Stimulated activated CD8-positive, alpha-beta memory T cell treated with anti-CD3 and anti-CD28 coated beads, Interleukin-4, amount 100 ng/mL, for 1 hour (primary cell): Measurements from ENCODE around the gene LITAFD.
"Not testable (repeated sequence)": the region's sequence is repeated elsewhere in the genome, so short reads cannot be mapped to it uniquely, and the experiment has no call there.

Experiments
- DNase-seq, 2 donors: peaks; one replicate each; pipeline ENCODE4 v3.0.0-alpha.2; 2020; ENCODE audit warnings: low read depth in 2 of 2, low spot score in 1 of 2

Gene LITAFD

GRCh38 chr16:8855972-8856371, 26.2 kb upstream of the LITAFD start:
- no peak for DNase-seq

- no peak for DNase-seq
These were observed 22.9 kb upstream of the LITAFD start for GRCh38 chr16:8858994-8859912.

GRCh38 chr16:8859913-8860881, 22.0 kb upstream of the LITAFD start:
- DNase-seq: no peak

- DNase-seq: no peak
These were observed 20.4 kb upstream of the LITAFD start for GRCh38 chr16:8861563-8862308.

DNA sequence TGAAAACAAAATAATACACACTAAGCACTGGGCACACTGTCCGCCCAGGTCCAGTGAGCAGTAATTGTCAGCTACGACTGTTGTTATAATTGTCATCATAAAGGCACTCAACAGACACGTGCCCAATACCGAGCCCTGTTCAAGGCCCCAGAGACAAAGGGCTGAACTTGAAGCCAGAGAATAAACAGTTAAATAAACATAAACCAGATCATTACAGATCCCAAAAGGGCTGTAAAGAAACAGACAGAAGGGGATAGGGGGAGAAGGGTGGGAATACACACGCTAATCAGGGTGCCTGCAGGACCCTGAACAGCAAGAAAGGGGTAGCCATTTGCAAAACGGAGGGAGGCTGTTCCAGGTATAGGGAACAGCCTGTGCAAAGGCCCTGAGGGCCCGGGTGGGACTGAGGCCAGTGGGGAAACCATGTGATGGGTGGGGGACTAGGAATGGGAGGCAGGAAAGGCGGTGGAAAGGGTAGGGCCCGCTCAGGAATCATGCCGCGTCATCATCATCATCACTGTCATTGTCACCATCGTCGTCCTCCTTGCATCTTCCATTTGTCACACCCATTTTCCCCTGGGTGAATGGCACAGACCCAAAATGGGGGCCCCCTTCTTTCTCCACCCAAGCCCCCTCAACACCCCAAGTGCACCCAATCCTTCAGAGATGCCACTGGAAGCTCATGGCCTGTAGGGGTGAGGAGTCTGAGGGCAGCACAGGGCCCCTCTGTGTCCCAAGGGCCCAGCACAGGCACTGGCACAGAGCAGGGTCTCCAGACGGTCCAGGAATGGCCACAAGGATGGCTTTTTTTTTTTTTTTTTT, 19.6 kb upstream of the LITAFD start:
- no peak for DNase-seq

- no peak for DNase-seq
These were observed 18.3 kb upstream of the LITAFD start for GRCh38 chr16:8863594-8864424.

DNA sequence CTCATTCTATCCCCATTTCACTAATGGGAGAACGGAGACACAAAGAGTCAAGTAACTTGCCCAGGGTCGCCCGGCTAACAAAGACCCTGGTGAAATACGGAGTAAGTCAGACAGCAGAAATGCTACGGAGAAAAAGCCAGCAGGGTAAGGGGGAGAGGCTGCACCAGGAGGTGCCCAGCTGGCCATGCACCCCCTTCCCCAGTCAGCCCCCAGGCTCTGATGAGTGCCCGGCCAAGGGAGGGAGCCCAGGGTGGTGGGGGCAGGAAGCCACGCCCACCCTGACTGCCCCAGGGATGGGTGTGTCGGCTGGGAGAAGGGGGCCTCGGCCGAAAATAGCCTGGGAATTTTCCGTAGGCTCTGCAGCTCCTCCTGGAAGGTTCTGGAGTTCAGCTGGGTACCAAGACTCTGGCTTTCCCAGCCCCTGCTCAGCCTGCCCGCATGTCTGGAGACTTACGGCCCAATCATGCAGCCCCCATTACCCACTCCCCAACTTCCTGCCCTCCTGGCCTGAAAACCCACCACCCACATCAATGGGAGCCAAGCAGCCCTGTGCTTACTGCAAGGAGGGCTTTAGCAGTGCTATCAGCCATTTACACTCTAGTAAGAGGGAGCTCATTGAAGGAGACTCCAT, 17.6 kb upstream of the LITAFD start:
- no peak for DNase-seq

- no peak for DNase-seq
These were observed 16.8 kb upstream of the LITAFD start for GRCh38 chr16:8865145-8865882.

GRCh38 chr16:8866118-8866883, 15.8 kb upstream of the LITAFD start:
- DNase-seq: no peak

DNA sequence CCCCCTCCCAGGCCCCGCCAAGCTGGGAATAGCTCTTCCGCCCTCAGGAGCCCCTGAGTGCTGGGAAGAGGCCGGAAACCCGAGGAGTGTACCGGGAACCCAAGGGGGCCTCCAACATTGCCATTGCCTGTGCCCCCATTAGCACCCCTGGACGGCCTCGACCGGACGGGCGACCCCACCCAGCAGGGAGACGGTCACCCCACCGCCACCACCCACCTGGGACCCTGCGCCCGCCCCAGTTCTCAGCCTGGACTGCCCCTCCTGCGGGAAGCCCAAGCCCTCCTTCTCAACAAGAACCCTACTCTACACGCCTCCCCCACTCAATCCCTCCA, 15.3 kb upstream of the LITAFD start:
- DNase-seq: no peak

DNA sequence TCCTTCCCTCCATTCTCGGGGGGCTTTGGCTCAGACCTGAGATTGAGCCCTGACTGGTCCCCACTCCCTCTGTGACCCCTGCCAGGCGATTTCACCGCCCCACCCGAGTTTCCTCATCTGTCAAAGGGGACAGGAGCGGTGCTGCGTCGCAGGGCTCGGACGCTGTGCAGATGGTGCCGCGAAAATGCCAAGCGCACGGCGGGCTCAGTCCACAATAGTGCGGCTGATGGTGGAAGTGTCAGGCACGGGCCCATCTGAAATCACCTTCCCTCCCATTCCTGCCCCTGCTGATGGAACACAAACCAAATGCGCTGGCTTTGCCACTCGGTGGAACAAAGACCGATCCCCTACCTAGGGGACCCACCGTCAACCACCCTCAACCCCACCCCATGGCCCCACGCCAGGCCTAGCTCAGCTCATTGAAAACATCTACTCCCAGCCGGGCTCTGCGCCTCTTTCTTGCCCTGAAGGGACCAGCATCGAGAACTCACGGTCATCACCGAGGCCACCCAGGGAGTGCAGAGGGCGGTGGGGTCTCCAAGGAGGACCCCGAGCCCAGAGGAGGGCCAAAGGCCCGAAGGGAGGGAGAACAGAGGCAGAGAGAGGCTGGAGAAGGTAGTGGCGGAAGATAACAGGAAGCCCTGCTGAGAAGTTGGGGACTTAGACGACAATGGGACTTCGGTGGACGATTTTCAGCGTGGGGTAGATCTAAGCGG, 14.8 kb upstream of the LITAFD start:
- no peak for DNase-seq

DNA sequence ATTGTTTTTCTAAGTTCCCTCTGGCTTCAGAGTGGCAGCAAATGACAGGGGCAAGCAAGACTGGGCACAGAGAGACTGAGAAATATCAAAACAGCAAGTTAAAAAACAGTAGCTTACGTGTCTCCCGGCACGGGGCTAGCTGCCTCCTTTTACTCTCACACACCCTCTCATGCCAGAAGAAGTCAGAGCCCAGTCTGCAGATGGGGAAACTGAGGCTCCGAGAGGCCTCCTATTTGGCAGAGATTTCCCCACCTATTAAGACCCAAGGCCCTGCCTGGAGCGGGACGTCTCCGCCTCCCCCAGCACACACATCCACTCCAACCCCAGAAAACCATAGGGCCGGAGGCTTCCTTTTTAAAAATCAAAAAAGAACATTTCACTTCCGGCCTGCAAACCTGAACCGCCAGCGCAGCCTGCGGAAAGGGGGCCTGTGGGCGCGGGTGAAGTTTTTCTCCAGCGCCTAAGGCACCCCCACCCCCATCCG, 14.2 kb upstream of the LITAFD start:
- DNase-seq: peak in 1 of 2 donors; percentile 33

DNA sequence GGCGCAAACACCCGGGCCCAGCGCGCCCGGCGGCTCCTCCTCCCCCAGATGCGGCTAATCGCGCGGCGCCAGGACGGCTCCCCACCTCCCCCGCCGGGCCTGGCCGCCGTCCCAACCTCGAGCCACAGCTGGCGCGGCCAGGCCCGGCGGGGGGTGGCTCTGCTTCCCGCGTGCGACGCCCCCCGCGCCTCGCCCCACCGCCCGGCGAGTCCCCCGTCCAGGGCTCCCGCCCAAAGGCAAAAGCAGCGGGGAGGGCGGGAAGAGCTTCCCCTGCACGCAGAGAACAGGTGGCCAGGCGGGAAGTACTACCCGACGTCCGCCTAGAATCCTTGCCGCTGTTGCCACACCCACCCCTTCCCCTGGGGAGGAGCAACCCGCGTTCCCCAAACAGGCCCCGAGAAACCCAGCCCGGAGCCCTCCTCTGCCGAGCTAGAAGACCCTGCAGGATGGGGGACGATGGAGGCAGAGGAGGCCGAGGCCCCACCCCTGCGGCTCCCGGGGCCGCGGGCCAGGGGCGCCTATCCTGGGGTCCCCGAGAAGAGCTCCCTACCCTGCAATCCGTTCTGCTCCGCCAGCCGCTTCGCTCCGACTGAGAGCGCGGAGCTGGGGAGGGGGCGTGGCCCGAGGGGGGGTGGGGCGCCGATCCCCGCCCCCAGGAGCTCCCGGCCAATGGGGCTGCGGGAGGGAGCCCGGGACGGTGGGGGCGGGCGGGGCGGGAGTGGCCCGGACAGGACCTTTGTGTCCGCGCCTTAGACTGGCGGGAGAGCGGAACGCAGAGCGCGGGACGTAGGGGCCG, 13.5 kb upstream of the LITAFD start, which contains the start of gene CARHSP1:
Gene CARHSP1, minus strand, starts transcription at position 591 of the 796 bp plus-strand sequence. CDS start 9,678 bp downstream, outside the sequence.
- DNase-seq: peak; percentile 48 to 56

- no peak for DNase-seq
These were observed 12.8 kb upstream of the LITAFD start for GRCh38 chr16:8869212-8869987.

GRCh38 chr16:8869988-8870241, 12.2 kb upstream of the LITAFD start:
- DNase-seq: not testable (repeated sequence)
